ENCODE data around the gene HTR2C.
"Not testable (repeated sequence)": the region's sequence is repeated elsewhere in the genome, so short reads cannot be mapped to it uniquely, and the experiment has no call there.

The HTR2C gene

DNA sequence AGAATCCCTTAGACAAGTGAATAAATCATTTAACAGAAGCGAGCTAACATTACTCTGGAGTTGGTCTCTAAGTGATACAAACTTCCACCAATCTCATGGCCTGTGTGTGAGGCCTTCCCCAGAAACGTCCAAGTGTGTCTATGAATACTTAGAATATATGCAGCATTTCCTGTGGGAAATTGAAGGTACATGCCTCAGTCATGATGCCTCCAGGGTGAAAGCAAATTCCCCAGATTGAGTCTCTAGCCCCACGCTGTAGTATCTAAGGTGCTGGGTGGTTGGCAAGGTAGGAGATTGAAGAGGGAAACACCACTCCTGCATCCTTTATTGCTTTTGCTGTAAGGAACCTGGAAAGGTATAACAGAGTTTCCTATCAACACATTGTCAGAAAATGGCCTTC, 319.7 kb downstream of the HTR2C start:
- TF ChIP-seq, protein P1, sequence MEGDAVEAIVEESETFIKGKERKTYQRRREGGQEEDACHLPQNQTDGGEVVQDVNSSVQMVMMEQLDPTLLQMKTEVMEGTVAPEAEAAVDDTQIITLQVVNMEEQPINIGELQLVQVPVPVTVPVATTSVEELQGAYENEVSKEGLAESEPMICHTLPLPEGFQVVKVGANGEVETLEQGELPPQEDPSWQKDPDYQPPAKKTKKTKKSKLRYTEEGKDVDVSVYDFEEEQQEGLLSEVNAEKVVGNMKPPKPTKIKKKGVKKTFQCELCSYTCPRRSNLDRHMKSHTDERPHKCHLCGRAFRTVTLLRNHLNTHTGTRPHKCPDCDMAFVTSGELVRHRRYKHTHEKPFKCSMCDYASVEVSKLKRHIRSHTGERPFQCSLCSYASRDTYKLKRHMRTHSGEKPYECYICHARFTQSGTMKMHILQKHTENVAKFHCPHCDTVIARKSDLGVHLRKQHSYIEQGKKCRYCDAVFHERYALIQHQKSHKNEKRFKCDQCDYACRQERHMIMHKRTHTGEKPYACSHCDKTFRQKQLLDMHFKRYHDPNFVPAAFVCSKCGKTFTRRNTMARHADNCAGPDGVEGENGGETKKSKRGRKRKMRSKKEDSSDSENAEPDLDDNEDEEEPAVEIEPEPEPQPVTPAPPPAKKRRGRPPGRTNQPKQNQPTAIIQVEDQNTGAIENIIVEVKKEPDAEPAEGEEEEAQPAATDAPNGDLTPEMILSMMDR (conservative IDR thresholded peaks at IDR 0.05; ENCODE audit: low read depth, low read length), result no peak
- H3K4me3 ChIP-seq (ENCODE audit: low read length), result no peak overlapping the region
- DNase-seq (ENCODE audit: low read depth), result no peak

DNA sequence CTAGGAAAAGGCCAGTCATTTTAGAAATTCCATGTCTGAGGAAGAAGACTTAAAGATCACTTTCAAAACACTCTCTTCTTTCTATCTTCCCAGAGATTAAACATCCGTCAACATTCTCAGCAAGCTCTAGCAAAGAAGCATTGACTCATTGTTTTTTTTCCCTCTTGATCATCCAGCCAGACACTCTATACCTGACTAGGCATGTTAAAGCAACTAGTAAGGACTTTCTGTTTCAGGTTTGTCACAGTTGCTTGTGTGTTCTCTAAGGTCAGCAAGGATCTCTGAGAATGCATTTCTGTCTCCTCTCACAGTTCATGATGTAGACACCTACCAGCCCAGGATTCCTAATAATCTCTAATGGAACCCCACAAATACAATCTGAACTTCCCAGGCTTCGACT, 321.4 kb downstream of the HTR2C start:
- TF ChIP-seq, protein P1 (conservative IDR thresholded peaks at IDR 0.05; ENCODE audit: low read depth, low read length), result no peak
- DNase-seq (ENCODE audit: low read depth), result no peak
- no peak overlapping the region for H3K4me3 ChIP-seq (ENCODE audit: low read length)

DNA sequence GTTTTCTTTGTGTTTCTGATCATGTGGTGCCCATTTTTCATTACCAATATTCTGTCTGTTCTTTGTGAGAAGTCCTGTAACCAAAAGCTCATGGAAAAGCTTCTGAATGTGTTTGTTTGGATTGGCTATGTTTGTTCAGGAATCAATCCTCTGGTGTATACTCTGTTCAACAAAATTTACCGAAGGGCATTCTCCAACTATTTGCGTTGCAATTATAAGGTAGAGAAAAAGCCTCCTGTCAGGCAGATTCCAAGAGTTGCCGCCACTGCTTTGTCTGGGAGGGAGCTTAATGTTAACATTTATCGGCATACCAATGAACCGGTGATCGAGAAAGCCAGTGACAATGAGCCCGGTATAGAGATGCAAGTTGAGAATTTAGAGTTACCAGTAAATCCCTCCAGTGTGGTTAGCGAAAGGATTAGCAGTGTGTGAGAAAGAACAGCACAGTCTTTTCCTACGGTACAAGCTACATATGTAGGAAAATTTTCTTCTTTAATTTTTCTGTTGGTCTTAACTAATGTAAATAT, 323.2 kb downstream of the HTR2C start:
- DNase-seq (ENCODE audit: low read depth), result peak; percentile 65
- TF ChIP-seq, protein P1 (conservative IDR thresholded peaks at IDR 0.05; ENCODE audit: low read depth, low read length), result no peak
- no peak overlapping the region for H3K4me3 ChIP-seq (ENCODE audit: low read length)

DNA sequence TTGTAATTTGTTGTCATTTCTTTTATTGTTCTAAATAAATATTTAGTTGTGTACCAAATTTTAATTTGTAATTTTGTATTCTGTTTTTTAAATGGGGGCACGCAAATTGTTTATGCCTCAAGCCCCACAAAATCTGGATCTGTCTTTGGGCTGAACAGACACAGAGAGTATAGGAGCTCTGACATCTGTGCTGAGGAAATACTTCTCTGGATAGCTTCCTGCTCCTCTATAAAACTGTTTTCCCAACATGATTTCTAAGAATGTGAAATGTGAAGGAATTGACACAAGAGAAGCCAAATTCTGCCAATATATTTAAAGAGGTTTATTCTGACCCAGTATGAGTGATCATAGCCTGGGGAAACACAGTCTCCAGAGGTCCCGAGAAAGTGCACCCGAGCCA, 340.5 kb downstream of the HTR2C start:
- DNase-seq (ENCODE audit: low read depth), result no peak

DNA sequence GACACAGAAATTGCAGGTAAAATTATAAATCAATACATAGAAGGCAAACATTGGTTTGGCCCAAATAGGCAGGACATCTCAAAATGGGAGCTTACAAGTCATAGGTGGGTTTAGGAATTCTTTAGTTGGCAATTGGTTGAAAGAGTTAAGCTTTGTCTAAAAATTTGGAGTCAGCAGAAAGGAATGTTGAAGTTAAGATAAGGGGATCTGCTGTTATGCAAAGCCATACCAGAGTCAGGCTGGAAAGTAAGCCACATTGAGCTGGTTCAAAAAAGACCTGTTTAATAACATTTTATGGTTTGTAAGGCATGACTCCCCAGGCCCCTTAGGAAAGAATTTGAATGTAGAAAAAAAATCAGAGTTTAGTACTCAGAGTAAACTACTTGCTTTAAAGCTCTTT, 341.0 kb downstream of the HTR2C start:
- TF ChIP-seq, protein P1 (conservative IDR thresholded peaks at IDR 0.05; ENCODE audit: low read depth, low read length), result no peak
- peak; percentile 65 for DNase-seq (ENCODE audit: low read depth)
- H3K4me3 ChIP-seq (ENCODE audit: low read length), result no peak overlapping the region

More for the DNA sequence above, 340.5 kb downstream of the HTR2C start:
- H3K4me3 ChIP-seq (ENCODE audit: low read length), result no peak overlapping the region
- TF ChIP-seq, protein P1 (conservative IDR thresholded peaks at IDR 0.05; ENCODE audit: low read depth, low read length), result no peak

DNA sequence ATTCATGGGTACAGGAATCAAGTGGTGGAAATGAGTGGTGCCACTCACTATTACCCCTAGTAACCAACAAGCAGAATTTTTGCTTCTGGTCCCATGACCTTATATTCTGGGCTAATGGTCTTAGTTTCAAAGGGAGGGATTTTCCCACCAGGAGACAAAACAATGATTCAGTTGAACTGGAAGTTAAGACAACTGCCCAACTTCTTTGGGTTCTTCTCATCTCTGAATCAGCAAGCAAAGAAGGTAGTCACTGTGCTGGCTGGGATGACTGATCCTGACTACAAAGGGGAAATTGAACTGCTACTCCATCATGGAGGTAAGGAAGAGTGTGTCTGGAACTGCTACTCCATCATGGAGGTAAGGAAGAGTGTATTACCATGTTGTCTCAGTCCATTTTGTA, 346.3 kb downstream of the HTR2C start:
- H3K4me3 ChIP-seq (ENCODE audit: low read length), result no peak overlapping the region
- TF ChIP-seq, protein P1 (conservative IDR thresholded peaks at IDR 0.05; ENCODE audit: low read depth, low read length), result no peak
- no peak for DNase-seq (ENCODE audit: low read depth)

DNA sequence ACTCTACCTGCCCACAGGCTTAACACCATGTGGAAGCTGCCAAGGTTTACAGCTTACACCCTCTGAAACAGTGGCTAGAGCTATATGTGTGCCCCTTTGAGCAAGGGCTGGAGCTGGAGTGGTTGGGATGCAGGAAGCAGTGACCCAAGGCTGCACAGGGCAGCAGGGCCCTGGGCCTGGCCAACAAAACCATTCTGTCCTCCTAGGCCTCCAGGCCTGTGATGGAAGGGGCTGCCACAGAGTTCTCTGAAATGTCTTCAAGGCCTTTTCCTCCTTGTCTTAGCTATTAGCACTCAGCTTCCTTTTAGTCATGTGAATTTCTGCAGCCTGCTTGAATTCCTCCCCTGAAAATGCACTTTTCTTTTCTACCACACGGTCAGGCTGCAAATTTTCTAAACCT, 348.7 kb downstream of the HTR2C start:
- TF ChIP-seq, protein P1 (conservative IDR thresholded peaks at IDR 0.05; ENCODE audit: low read depth, low read length), result no peak
- DNase-seq (ENCODE audit: low read depth), result no peak
- no peak overlapping the region for H3K4me3 ChIP-seq (ENCODE audit: low read length)

DNA sequence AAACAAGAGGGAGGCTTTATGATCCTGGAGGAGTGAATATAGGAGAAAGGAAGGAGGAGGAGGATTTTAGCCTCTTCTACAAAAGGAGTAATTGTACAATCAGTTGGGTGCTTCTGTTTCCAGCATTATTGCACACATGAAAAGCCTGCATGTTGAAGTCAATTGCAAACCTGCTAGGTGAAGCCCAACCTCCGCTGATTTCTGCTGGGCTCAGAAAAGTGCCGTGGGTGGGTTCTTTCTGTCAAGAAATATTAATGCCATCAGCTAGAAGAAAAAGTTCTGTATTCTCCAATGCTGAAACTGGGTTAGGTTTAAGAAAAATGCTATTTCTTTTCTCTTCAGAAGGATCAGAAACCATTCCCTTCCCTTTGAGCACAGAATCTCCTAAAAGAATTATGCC, 349.4 kb downstream of the HTR2C start:
- not testable (repeated sequence) for H3K4me3 ChIP-seq (ENCODE audit: low read length); DNase-seq (ENCODE audit: low read depth)

DNA sequence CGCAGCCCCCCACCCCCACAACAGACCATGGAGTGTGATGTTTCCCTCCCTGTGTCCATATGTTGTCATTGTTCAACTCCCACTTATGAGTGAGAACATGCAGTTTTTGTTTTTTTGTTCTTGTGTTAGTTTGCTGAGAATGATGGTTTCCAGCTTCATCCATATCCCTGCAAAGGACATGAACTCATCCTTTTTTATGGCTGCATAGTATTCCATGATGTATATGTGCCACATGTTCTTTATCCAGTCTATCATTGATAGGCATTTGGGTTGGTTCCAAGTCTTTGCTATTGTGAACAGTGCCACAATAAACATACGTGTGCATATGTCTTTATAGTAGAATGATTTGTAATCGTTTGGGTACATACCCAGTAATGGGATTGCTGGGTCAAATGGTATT, 353.2 kb downstream of the HTR2C start:
- not testable (repeated sequence) for DNase-seq (ENCODE audit: low read depth); H3K4me3 ChIP-seq (ENCODE audit: low read length)
